H1 (cell line): ENCODE results near the gene TMEM212. TPM values are rescaled to one million over a fixed set of nuclear protein-coding genes. Genes with fewer than 3 reads are reported as not detected.

Experiments used
- CTCF ChIA-PET: fragments of 300-600 bp; sonication (Branson Sonifier 250); formaldehyde crosslinking; loops from one replicate; lab custom pipeline; 2021; ENCODE audit not compliant: partially characterized antibody; lab: Charles Lee
- POLR2A ChIA-PET: fragments of 300-600 bp; sonication (Branson Sonifier 250); formaldehyde crosslinking; loops from one replicate; lab custom pipeline; 2021; ENCODE audit warnings: inconsistent platforms; ENCODE audit not compliant: partially characterized antibody; lab: Charles Lee
- DNase-seq, 2 experiments: peaks; one replicate each; pipeline versions ENCODE4 v3.0.0 to v3.0.0-alpha.2; 2010 to 2022; ENCODE audit warnings: low spot score in 2 of 2, low read depth in 1 of 2, mixed read lengths in 1 of 2
- FAIRE-seq: peaks from 2 replicates; lab custom pipeline; 2011; peaks lifted over from hg19 to GRCh38; lab: Jason Lieb, UNC
- H2AFZ ChIP-seq: 2 replicates; pipeline ENCODE4 v1.8.1; 2012; ENCODE audit warnings: low read length, inconsistent platforms
- H2AK5ac ChIP-seq: 2 replicates; pipeline ENCODE4 v1.6.1; 2013; ENCODE audit warnings: low read depth, low read length
- H2BK120ac ChIP-seq: replicated peaks from 2 replicates; pipeline ENCODE3; 2013; ENCODE audit warnings: low read depth, low read length, inconsistent platforms
- H2BK12ac ChIP-seq: 2 replicates; pipeline ENCODE4 v1.6.1; 2013; ENCODE audit warnings: low read depth, low read length
- H2BK15ac ChIP-seq: 2 replicates; pipeline ENCODE4 v1.6.1; 2013; ENCODE audit warnings: low read length
- H2BK20ac ChIP-seq: 2 replicates; pipeline ENCODE4 v1.6.1; 2013; ENCODE audit warnings: low read length
- H2BK5ac ChIP-seq: 2 replicates; pipeline ENCODE4 v1.6.1; 2013; ENCODE audit warnings: low read depth, low read length
- H3K14ac ChIP-seq: 2 replicates; pipeline ENCODE4 v1.6.1; 2013; ENCODE audit warnings: inconsistent platforms; ENCODE audit not compliant: insufficient read length
- H3K18ac ChIP-seq: 2 replicates; pipeline ENCODE4 v1.6.1; 2013; ENCODE audit warnings: low read length; ENCODE audit errors: extremely low read depth
- H3K23ac ChIP-seq: 2 replicates; pipeline ENCODE4 v1.6.1; 2013; ENCODE audit warnings: inconsistent platforms; ENCODE audit not compliant: insufficient read length
- H3K23me2 ChIP-seq: 2 replicates; pipeline ENCODE4 v1.6.1; 2013; ENCODE audit warnings: low read depth, low read length
- H3K27ac ChIP-seq: 2 replicates; pipeline ENCODE4 v1.6.1; 2011; ENCODE audit warnings: low read depth, low read length, inconsistent platforms
- H3K27me3 ChIP-seq, 4 experiments: replicated peaks in 1 of 4; 1 replicate in 1 of 4; 2 replicates in 3 of 4; pipeline versions ENCODE4 v1.6.1 to v1.8.1; 2011 to 2013; ENCODE audit warnings: low read length in 3 of 4, mild to moderate bottlenecking in 3 of 4, inconsistent platforms in 2 of 4, mixed read lengths in 2 of 4, moderate library complexity in 1 of 4; ENCODE audit not compliant: control insufficient read depth in 3 of 4, insufficient read depth in 3 of 4; ENCODE audit errors: extremely low read depth in 1 of 4
- H3K36me3 ChIP-seq, 4 experiments: 2 replicates each; pipeline versions ENCODE4 v1.6.1 to v1.8.1; 2011 to 2013; ENCODE audit warnings: mild to moderate bottlenecking in 4 of 4, low read length in 3 of 4, moderate library complexity in 2 of 4, control low read depth in 1 of 4, inconsistent platforms in 1 of 4; ENCODE audit not compliant: insufficient read depth in 4 of 4, control insufficient read depth in 2 of 4
- H3K4ac ChIP-seq: replicated peaks from 2 replicates; pipeline ENCODE3; 2013; ENCODE audit warnings: low read length, low read depth, mixed read lengths, inconsistent platforms; ENCODE audit not compliant: insufficient read length
- H3K4me1 ChIP-seq, 4 experiments: replicated peaks in 1 of 4; 1 replicate in 1 of 4; 2 replicates in 3 of 4; pipeline versions ENCODE4 v1.6.1 to v1.8.1; 2011 to 2013; ENCODE audit warnings: low read length in 3 of 4, inconsistent platforms in 2 of 4, mixed read lengths in 1 of 4; ENCODE audit not compliant: insufficient read depth in 4 of 4, control insufficient read depth in 3 of 4
- H3K4me2 ChIP-seq, 2 experiments: 2 replicates each; pipeline versions ENCODE4 v1.6.1 to v1.8.1; 2011 to 2013; ENCODE audit warnings: low read depth in 2 of 2, low read length in 2 of 2, control low read depth in 1 of 2, inconsistent platforms in 1 of 2, mild to moderate bottlenecking in 1 of 2; ENCODE audit not compliant: insufficient read depth in 1 of 2
- H3K4me3 ChIP-seq, 4 experiments: fragments of 200-600, 300-600 bp in 1 of 4; sonication (generic), shearing (Covaris generic), sonication (Bioruptor Twin) in 1 of 4; 2 replicates each; pipeline versions ENCODE4 v1.5.1 to v1.8.1; 2011 to 2016; ENCODE audit warnings: low read length in 4 of 4, low read depth in 3 of 4, control low read depth in 2 of 4, inconsistent platforms in 2 of 4, mild to moderate bottlenecking in 2 of 4, mixed read lengths in 1 of 4, moderate library complexity in 1 of 4; ENCODE audit not compliant: insufficient read depth in 2 of 4; ENCODE audit errors: extremely low read depth in 1 of 4
- H3K56ac ChIP-seq: replicated peaks from 2 replicates; pipeline ENCODE3; 2013; ENCODE audit warnings: low read depth, mild to moderate bottlenecking, mixed read lengths, low read length, inconsistent platforms; ENCODE audit not compliant: insufficient read length
- H3K79me1 ChIP-seq: 2 replicates; pipeline ENCODE4 v1.6.1; 2013; ENCODE audit warnings: low read depth, low read length, control low read depth
- H3K79me2 ChIP-seq, 2 experiments: 2 replicates each; pipeline versions ENCODE4 v1.6.1 to v1.8.1; 2012 to 2013; ENCODE audit warnings: low read length in 2 of 2, mild to moderate bottlenecking in 2 of 2, inconsistent platforms in 1 of 2; ENCODE audit not compliant: insufficient read depth in 2 of 2, control insufficient read depth in 1 of 2
- H3K9ac ChIP-seq, 4 experiments: replicated peaks in 1 of 4; 1 replicate in 1 of 4; 2 replicates in 3 of 4; pipeline versions ENCODE4 v1.6.1 to v1.8.1; 2011 to 2013; ENCODE audit warnings: low read depth in 3 of 4, low read length in 3 of 4, control low read depth in 2 of 4, mild to moderate bottlenecking in 2 of 4, moderate library complexity in 2 of 4, inconsistent platforms in 1 of 4; ENCODE audit errors: extremely low read depth in 1 of 4
- H3K9me3 ChIP-seq, 2 experiments: 2 replicates each; pipeline versions ENCODE4 v1.6.1 to v1.8.1; 2012 to 2013; ENCODE audit warnings: mild to moderate bottlenecking in 2 of 2, moderate library complexity in 2 of 2, control low read depth in 1 of 2, inconsistent platforms in 1 of 2, low read depth in 1 of 2, low read length in 1 of 2, mixed read lengths in 1 of 2; ENCODE audit not compliant: insufficient read depth in 2 of 2
- H4K20me1 ChIP-seq, 2 experiments: replicated peaks in 1 of 2; 2 replicates each; pipeline versions ENCODE3 to v1.8.1; 2011 to 2013; ENCODE audit warnings: inconsistent platforms in 2 of 2, low read length in 2 of 2, mild to moderate bottlenecking in 1 of 2; ENCODE audit not compliant: insufficient read depth in 2 of 2, control insufficient read depth in 1 of 2
- H4K5ac ChIP-seq: 2 replicates; pipeline ENCODE4 v1.6.1; 2013; ENCODE audit warnings: low read length, low read depth, mixed read lengths, inconsistent platforms; ENCODE audit not compliant: insufficient read length
- H4K8ac ChIP-seq: 2 replicates; pipeline ENCODE4 v1.8.0; 2013; ENCODE audit warnings: mild to moderate bottlenecking, moderate library complexity, low read length, inconsistent platforms; ENCODE audit not compliant: insufficient read depth; ENCODE audit errors: extremely low read depth
- H4K91ac ChIP-seq: replicated peaks from 2 replicates; pipeline ENCODE3; 2013; ENCODE audit warnings: low read length, mixed read lengths, inconsistent platforms; ENCODE audit not compliant: insufficient read length
- CBX8 ChIP-seq: fragments of 300-800, 300-1000 bp; sonication (generic); IDR thresholded peaks from 2 replicates; pipeline ENCODE4 v1.7.1; 2016; ENCODE audit warnings: low read depth, low read length, borderline replicate concordance
- CTBP2 ChIP-seq: IDR thresholded peaks from 2 replicates; pipeline ENCODE4 v1.7.0; 2011; ENCODE audit warnings: borderline replicate concordance, mild to moderate bottlenecking, moderate library complexity, mixed read lengths, low read length; ENCODE audit not compliant: insufficient read depth, insufficient read length
- MAX ChIP-seq: IDR thresholded peaks from 2 replicates; pipeline ENCODE4 v1.6.1; 2012; ENCODE audit warnings: inconsistent platforms
- SIX5 ChIP-seq: IDR thresholded peaks from 2 replicates; pipeline ENCODE4 v1.6.1; 2011; ENCODE audit warnings: mild to moderate bottlenecking, low read depth, low read length
- SP2 ChIP-seq: IDR thresholded peaks from 2 replicates; pipeline ENCODE4 v1.6.1; 2012; ENCODE audit warnings: mild to moderate bottlenecking, low read length, inconsistent platforms
- TBP ChIP-seq: IDR thresholded peaks from 2 replicates; pipeline ENCODE4 v1.6.1; 2011; ENCODE audit warnings: low read depth, low read length, improper control_type of control experiment
- WGBS, 2 experiments: shearing (Covaris generic) in 1 of 2; methylation state at CpG; one replicate each; pipeline versions ENCODE4 v1.1.6 to v1.1.7; 2013 to 2015; ENCODE audit warnings: low lambda C conversion rate in 2 of 2, mixed read lengths in 2 of 2, inconsistent platforms in 1 of 2, low coverage in 1 of 2, missing lambda C conversion rate in 1 of 2; ENCODE audit not compliant: insufficient replicate concordance in 2 of 2, insufficient coverage in 1 of 2, insufficient read length in 1 of 2; ENCODE audit errors: extremely low coverage in 1 of 2, missing lambda C conversion rate in 1 of 2; 5-methylcytosine and 5-hydroxymethylcytosine counted together
- polyA plus RNA-seq, 7 experiments: library from polyadenylated mRNA; depleted of rRNA in 3 of 7; stranded (reverse) in 5 of 7; unstranded in 2 of 7; fragments of >200 nt in 5 of 7; fragments of 200-250 nt in 2 of 7; gene quantifications; 1 replicate in 5 of 7; 2 replicates in 1 of 7; 4 replicates in 1 of 7; pipeline versions ENCODE4 v1.2.1 to v1.2.3, GENCODE V29; 2011 to 2013; ENCODE audit warnings: missing spikeins in 2 of 7, mixed read lengths in 2 of 7
- total RNA-seq: library from RNA; stranded (reverse); fragmentation: NEBNext Ultra II Directional; extraction: Animal tissue kit (Norgen Biotek cat#: 25700); gene quantifications from 2 replicates; pipeline ENCODE4 v1.2.1, GENCODE V29; 2021

The TMEM212 gene
- total and polyA plus RNA-seq, 2 of the 8 experiments (the other 6 are each of a cell fraction or from before 2014, with no cell fraction given) = not detected

GRCh38 chr3:171839270-171839669, 3.9 kb upstream of the TMEM212 start:
- 75% methylated on average over 2 of the region's 2 CpGs; no CpG with 5 or more reads in 1 of the 2 experiments for WGBS, 2 experiments
- FAIRE-seq = no peak
- no peak overlapping the region for H3K56ac ChIP-seq
- TF ChIP-seq TBP (no peak), SIX5 (no peak), SP2 (no peak), CBX8 (no peak), CTBP2 (no peak), MAX (no peak)

More at GRCh38 chr3:171839270-171839669, 3.9 kb upstream of the TMEM212 start:
- Histone ChIP-seq H3K4me3 (no peak overlapping the region), H4K91ac (no peak overlapping the region), H3K36me3 (no peaks in the 10 kb centered on the region), H3K4ac (no peak overlapping the region), H2BK15ac (no peak overlapping the region), H3K18ac (no peak overlapping the region), H3K27me3 (no peaks in the 10 kb centered on the region), H2AK5ac (no peak overlapping the region), H3K4me2 (no peak overlapping the region), H3K79me2 (no peaks in the 10 kb centered on the region), H3K9me3 (no peaks in the 10 kb centered on the region), H2BK5ac (no peak overlapping the region), H4K5ac (no peak overlapping the region), H3K27ac (no peak overlapping the region), H3K23ac (no peak overlapping the region), H3K79me1 (no peaks in the 10 kb centered on the region), H2BK12ac (no peak overlapping the region), H2BK20ac (no peak overlapping the region), H4K8ac (no peak overlapping the region), H3K9ac (no peak overlapping the region), H4K20me1 (no peaks in the 10 kb centered on the region), H3K23me2 (no peaks in the 10 kb centered on the region), H2BK120ac (no peak overlapping the region), H3K14ac (no peak overlapping the region), H2AFZ (no peak overlapping the region), H3K4me1 (peaks cover 0 to 4% (median 2%) of the 10 kb centered on the region in 4 experiments; a peak in 3 of 7 replicates)
- CTCF ChIA-PET = interaction anchor here (0.7 to 3.5 kb wide), 3 partner anchors 10 to 676 kb away, joined by 3 to 25 read pairs (median 3); no protein-coding TSS in a partner anchor
- POLR2A ChIA-PET = no interaction called here
- no peak for DNase-seq
